Measurements from ENCODE around the gene COX6B2. TPM values are rescaled to one million over a fixed set of nuclear protein-coding genes. Genes with fewer than 3 reads are reported as not detected.
A peak's percentile ranks its signal among the peaks of the same experiment; 100 is the strongest.

COX6B2 gene
- polyA plus RNA-seq, 2 of the 4 experiments (the other 2 are of a cell fraction), result 0.78 to 6.4 TPM

DNA sequence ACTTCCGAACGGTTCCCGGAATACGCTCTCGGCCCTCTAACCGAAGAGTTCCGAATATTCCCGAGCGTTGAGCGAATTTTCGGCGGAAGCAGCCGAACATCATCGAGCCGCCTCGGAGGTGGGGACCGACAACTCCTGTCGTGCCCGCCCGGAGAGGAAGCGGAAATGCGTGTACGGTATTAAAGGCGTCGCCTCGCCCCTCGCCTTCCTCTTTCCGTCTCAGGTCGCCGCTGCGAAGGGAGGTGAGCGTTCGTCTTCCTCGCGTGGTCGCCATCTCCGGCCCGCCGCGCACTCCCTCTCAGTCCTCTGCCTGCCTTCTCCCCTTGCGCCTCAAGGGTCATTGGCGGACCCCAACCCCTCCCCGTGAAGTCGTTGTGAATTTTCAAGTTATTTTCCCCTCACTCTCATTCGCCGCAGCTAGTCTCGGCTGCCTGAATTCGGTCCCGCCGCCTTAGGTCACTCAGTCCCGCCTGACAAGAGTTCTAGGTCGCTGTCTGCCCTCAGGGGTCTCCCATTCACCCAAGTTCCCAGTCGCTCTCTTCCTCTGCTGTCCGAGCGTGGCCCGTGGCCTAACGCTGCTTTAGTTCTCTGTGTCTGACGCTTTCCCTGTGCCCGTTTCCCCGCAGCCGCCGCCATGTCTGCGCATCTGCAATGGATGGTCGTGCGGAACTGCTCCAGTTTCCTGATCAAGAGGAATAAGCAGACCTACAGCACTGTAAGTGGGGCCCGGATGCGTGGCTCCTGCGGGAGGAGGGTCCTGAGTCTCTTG is 31.4 kb upstream of the COX6B2 start, which contains the start of gene RPL28 (continued):
- TF ChIP-seq, protein P1, sequence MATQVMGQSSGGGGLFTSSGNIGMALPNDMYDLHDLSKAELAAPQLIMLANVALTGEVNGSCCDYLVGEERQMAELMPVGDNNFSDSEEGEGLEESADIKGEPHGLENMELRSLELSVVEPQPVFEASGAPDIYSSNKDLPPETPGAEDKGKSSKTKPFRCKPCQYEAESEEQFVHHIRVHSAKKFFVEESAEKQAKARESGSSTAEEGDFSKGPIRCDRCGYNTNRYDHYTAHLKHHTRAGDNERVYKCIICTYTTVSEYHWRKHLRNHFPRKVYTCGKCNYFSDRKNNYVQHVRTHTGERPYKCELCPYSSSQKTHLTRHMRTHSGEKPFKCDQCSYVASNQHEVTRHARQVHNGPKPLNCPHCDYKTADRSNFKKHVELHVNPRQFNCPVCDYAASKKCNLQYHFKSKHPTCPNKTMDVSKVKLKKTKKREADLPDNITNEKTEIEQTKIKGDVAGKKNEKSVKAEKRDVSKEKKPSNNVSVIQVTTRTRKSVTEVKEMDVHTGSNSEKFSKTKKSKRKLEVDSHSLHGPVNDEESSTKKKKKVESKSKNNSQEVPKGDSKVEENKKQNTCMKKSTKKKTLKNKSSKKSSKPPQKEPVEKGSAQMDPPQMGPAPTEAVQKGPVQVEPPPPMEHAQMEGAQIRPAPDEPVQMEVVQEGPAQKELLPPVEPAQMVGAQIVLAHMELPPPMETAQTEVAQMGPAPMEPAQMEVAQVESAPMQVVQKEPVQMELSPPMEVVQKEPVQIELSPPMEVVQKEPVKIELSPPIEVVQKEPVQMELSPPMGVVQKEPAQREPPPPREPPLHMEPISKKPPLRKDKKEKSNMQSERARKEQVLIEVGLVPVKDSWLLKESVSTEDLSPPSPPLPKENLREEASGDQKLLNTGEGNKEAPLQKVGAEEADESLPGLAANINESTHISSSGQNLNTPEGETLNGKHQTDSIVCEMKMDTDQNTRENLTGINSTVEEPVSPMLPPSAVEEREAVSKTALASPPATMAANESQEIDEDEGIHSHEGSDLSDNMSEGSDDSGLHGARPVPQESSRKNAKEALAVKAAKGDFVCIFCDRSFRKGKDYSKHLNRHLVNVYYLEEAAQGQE (IDR thresholded peaks at IDR 0.05), result no peak
- TF ChIP-seq RARB (CRISPR knock-in tag; IDR thresholded peaks at IDR 0.05), result no peak
- no peak for TF ChIP-seq CHD4 (IDR thresholded peaks at IDR 0.05; ENCODE audit: borderline replicate concordance)
- no peak for TF ChIP-seq RAD21 (conservative IDR thresholded peaks at IDR 0.05 in 1 of 2, IDR thresholded peaks at IDR 0.05 in 1 of 2)

DNA sequence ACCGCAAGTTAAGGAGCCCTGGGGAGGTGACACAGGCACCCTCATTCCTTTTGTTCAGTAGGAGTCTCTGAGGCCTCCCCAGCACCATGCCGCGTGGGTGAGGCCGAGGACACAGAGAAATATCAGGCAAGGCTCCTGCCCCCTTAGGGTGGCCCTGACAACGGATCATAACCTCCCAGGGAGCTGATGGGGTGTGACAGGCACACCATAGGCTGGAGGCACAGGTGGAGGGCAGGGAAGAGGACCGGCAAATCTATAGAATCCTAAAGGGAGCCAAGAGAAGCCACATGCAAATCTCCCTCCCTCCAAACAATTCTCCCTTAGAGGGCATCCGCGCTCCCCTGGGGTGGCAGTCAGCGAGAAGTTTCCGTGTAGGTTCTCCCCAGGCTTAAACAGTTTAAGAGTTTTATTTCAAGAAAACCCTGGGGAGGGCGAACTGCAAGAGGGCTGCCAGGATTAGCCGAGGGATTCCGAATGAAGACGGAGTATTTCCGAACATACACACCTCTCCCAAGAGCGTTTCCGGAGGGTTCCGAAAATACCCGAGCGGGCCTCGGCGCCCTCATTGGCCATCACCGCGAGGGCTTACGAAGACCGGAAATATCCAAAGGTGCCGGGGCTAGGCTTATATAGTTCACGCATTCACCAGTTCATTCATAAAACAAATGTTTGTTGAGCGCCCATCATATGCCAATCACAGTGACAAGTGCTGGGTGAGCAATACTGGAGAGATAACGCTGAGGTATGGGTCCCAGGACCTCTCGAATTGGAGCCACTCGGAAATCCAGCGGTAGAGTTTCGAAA is 30.6 kb upstream of the COX6B2 start:
- WGBS (ENCODE audit: missing lambda C conversion rate), result 9% methylated on average over 34 of the region's 34 CpGs
- Histone ChIP-seq H3K9me3 (peaks cover 6% of the 10 kb centered on the region; the same call in 2 of the 3 replicates), H3K4me3 (peak overlapping the region; percentile 89), H3K4me2 (peak overlapping the region; percentile 92), H3K4me1 (peaks cover 42% of the 10 kb centered on the region), H3K27ac (peak overlapping the region; percentile 89 to 99)
- DNase-seq (ENCODE audit: low read depth in 1 of 2, low spot score in 1 of 2) (peak; percentile 92 to 97), ATAC-seq (peak; percentile 67 to 87), FAIRE-seq (peak; percentile 81)
- POLR2A ChIA-PET, result interaction anchor here (0.9 to 6.5 kb wide), 10 partner anchors 10 to 126 kb away, joined by 4 to 55 read pairs (median 10); partner anchors contain the start of genes HSPBP1, IL11, KMT5C and PPP6R1
- CTCF ChIA-PET, result interaction anchor here (0.6 to 3.2 kb wide), 35 partner anchors 9 to 247 kb away, joined by 3 to 62 read pairs (median 8); partner anchors contain the start of genes DNAAF3, GARIN5B, HSPBP1 and IL11
- TF ChIP-seq HOXB13 (CRISPR knock-in tag; IDR thresholded peaks at IDR 0.05; ENCODE audit: low read depth) (peak; percentile 74; the same call in 1 of the 2 replicates), JUNB (IDR thresholded peaks at IDR 0.05) (no peak), POLR2A (IDR thresholded peaks at IDR 0.05; ENCODE audit: low read length) (peak; percentile 25), HOXB5 (CRISPR knock-in tag; IDR thresholded peaks at IDR 0.05) (0 out of 2 replicates have a peak, but pooled peaks have one; percentile 22), GATA3 (IDR thresholded peaks at IDR 0.05; ENCODE audit: borderline replicate concordance) (peak; percentile 41; the same call in 1 of the 2 replicates), EHF (CRISPR knock-in tag; IDR thresholded peaks at IDR 0.05) (0 out of 2 replicates have a peak, but pooled peaks have one; percentile 28)
- TF ChIP-seq, protein P2, sequence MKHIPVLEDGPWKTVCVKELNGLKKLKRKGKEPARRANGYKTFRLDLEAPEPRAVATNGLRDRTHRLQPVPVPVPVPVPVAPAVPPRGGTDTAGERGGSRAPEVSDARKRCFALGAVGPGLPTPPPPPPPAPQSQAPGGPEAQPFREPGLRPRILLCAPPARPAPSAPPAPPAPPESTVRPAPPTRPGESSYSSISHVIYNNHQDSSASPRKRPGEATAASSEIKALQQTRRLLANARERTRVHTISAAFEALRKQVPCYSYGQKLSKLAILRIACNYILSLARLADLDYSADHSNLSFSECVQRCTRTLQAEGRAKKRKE (CRISPR knock-in tag; IDR thresholded peaks at IDR 0.05; ENCODE audit: low read depth), result 0 out of 2 replicates have a peak, but pooled peaks have one; percentile 33
- TF ChIP-seq, protein P1 (IDR thresholded peaks at IDR 0.05), result no peak
- TF ChIP-seq, protein P3, sequence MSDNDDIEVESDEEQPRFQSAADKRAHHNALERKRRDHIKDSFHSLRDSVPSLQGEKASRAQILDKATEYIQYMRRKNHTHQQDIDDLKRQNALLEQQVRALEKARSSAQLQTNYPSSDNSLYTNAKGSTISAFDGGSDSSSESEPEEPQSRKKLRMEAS (IDR thresholded peaks at IDR 0.05), result peak; percentile 55
- TF ChIP-seq, protein P4, sequence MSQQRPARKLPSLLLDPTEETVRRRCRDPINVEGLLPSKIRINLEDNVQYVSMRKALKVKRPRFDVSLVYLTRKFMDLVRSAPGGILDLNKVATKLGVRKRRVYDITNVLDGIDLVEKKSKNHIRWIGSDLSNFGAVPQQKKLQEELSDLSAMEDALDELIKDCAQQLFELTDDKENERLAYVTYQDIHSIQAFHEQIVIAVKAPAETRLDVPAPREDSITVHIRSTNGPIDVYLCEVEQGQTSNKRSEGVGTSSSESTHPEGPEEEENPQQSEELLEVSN (IDR thresholded peaks at IDR 0.05; ENCODE audit: borderline replicate concordance, low read depth), result peak; percentile 41; the same call in 1 of the 2 replicates
